ENCODE measurements around the gene PPM1E.

- TF ChIP-seq CTCF (conservative IDR thresholded peaks at IDR 0.05; ENCODE audit: low read length): no peak
- TF ChIP-seq EZH2phosphoT487 (IDR thresholded peaks at IDR 0.05; ENCODE audit: borderline replicate concordance): no peak
These were observed 225.2 kb downstream of the PPM1E start for GRCh38 chr17:58980706-58981481.

Measured in Loucy (cell line).